ENCODE data around the gene HBM. TPM values are rescaled to one million over a fixed set of nuclear protein-coding genes. Genes with fewer than 3 reads are reported as not detected.
"Not testable (repeated sequence)": the region's sequence is repeated elsewhere in the genome, so short reads cannot be mapped to it uniquely, and the experiment has no call there.

Gene HBM
- total RNA-seq, 4 donors from 2014 or later: not detected

GRCh38 chr16:200388-200787, 34.6 kb downstream of the HBM start:
- H3K27me3 ChIP-seq: no peaks in the 10 kb centered on the region
- intact Hi-C loops (cut with DNase I; ENCODE audit: low total_unique reads) (no loop called here), in situ Hi-C loops (cut with MboI; ENCODE audit: low pct_ligation_motif_present in 1 of 4, low pct_unique_long_range_greater_than_20kb in 1 of 4, low sequenced_read_pairs in 3 of 4) (no loop called here)
- H3K4me3 ChIP-seq: no peak overlapping the region
- no peak for TF ChIP-seq EP300 (IDR thresholded peaks at IDR 0.05; ENCODE audit: low read depth)
- TF ChIP-seq POLR2AphosphoS5 (IDR thresholded peaks at IDR 0.05): no peak
- TF ChIP-seq CTCF (IDR thresholded peaks at IDR 0.05): no peak
- TF ChIP-seq POLR2A (IDR thresholded peaks at IDR 0.05): no peak
- peaks cover 0 to 73% (median 33%) of the 10 kb centered on the region in 4 donors for H3K36me3 ChIP-seq
- DNase-seq: no peak
- no peaks in the 10 kb centered on the region for H3K9me3 ChIP-seq
- 94 to 95% methylated on average over 5 of the region's 5 CpGs for WGBS, 2 donors (ENCODE audit: low coverage in 1 of 2)
- H3K4me1 ChIP-seq: no peaks in the 10 kb centered on the region
- no peak overlapping the region for H3K27ac ChIP-seq

DNA sequence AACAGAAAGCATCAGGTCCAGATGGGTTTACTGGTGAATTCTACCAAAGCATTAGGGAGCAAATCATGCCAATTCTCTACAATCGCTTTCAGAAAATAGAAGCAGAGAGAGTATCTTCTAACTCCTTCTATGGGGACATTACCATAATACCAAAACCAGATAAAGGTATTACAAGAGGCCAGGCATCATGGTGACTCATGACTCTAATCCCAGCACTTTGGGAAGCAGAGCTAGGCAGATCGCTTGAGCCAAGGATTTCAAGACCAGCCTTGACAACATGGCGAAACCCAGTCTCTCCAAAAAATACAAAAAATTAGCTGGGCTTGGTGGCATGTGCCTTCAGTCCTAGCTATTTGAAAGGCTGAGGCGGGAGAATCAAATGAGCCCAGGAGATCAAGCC, 37.5 kb downstream of the HBM start:
- H3K4me1 ChIP-seq: no peaks in the 10 kb centered on the region
- no peak overlapping the region for H3K4me3 ChIP-seq
- intact Hi-C loops (cut with DNase I; ENCODE audit: low total_unique reads): no loop called here
- DNase-seq: no peak
- H3K9me3 ChIP-seq: no peaks in the 10 kb centered on the region
- H3K36me3 ChIP-seq: peaks cover 0 to 75% (median 33%) of the 10 kb centered on the region in 4 donors
- no peak overlapping the region for H3K27ac ChIP-seq
- TF ChIP-seq EP300 (IDR thresholded peaks at IDR 0.05; ENCODE audit: low read depth) (no peak), POLR2AphosphoS5 (IDR thresholded peaks at IDR 0.05) (no peak), CTCF (IDR thresholded peaks at IDR 0.05) (no peak), POLR2A (IDR thresholded peaks at IDR 0.05) (no peak)
- no peaks in the 10 kb centered on the region for H3K27me3 ChIP-seq
- WGBS, 2 donors (ENCODE audit: low coverage in 1 of 2): 95 to 100% methylated on average over 1 to 4 of the region's 4 CpGs
- in situ Hi-C loops (cut with MboI; ENCODE audit: low pct_ligation_motif_present in 1 of 4, low pct_unique_long_range_greater_than_20kb in 1 of 4, low sequenced_read_pairs in 3 of 4): no loop called here

DNA sequence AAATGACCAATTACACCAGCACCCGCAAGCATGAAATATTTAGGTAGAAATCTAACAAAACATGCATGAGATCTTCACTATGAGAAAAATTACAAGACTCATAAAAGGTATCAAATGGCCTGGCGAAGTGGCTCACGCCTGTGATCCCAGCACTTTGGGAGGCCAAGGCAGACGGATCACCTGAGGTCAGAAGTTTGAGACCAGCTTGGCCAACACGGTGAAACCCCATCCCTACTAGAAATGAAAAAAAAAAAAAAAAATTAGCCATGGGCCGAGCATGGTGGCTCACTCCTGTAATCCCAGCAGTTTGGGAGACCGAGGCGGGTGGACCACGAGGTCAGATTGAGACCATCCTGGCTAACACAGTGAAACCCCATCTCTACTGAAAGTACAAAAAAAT, 38.3 kb downstream of the HBM start:
- H3K4me1 ChIP-seq; H3K9me3 ChIP-seq; DNase-seq; H3K4me3 ChIP-seq; H3K27ac ChIP-seq; H3K27me3 ChIP-seq; intact Hi-C loops (cut with DNase I; ENCODE audit: low total_unique reads); in situ Hi-C loops (cut with MboI; ENCODE audit: low pct_ligation_motif_present in 1 of 4, low pct_unique_long_range_greater_than_20kb in 1 of 4, low sequenced_read_pairs in 3 of 4): not testable (repeated sequence)
- peaks cover 0 to 75% (median 33%) of the 10 kb centered on the region in 4 donors for H3K36me3 ChIP-seq
- WGBS, 2 donors (ENCODE audit: low coverage in 1 of 2): 90 to 93% methylated on average over 2 to 9 of the region's 9 CpGs

DNA sequence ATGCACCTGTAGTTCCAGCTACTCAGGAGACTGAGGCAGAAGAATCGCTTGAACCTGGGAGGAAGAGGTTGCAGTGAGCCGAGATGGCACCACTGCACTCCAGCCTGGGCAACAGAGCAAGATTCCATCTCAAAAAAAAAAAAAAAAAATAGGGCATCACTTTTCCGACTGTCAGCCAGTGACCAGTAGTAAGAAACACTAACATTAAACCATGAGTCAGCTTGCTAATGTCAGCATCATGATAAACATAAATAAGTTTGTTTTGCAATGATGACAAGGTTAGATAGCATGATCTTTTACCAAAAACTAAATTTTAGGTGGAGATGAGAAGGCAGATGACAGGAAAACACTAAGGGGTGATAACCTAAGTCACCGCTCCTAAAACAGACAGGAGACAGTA, 43.6 kb downstream of the HBM start:
- H3K27ac ChIP-seq; DNase-seq; H3K9me3 ChIP-seq; in situ Hi-C loops (cut with MboI; ENCODE audit: low pct_ligation_motif_present in 1 of 4, low pct_unique_long_range_greater_than_20kb in 1 of 4, low sequenced_read_pairs in 3 of 4); H3K27me3 ChIP-seq; intact Hi-C loops (cut with DNase I; ENCODE audit: low total_unique reads); H3K4me3 ChIP-seq; H3K4me1 ChIP-seq: not testable (repeated sequence)
- WGBS, 2 donors (ENCODE audit: low coverage in 1 of 2): 77 to 95% methylated on average over 3 to 4 of the region's 4 CpGs
- peaks cover 0 to 61% (median 27%) of the 10 kb centered on the region in 4 donors for H3K36me3 ChIP-seq

DNA sequence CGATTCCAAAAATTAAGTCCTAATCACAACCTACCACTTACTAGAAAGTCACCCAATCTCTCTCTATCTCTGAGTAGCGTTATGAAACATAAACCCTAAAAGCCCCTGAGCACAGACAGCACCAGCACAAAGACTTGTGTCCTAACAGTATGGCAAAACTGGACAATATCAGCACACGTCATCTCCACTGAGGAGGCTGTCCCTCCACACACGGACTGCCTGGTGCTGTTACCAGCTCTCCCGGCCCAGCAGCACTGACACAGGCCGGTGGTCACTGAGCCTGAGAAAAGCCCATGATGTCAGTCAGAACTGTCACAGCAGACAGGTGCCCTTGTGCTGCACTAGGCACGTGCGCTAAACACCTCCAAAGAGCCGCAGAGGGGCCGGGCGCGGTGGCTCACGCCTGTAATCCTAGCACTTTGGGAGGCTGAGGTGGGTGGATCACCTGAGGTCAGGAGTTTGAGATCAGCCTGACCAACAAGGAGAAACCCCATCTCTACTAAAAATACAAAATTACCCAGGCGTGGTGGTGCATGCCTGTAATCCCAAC, 45.9 kb downstream of the HBM start:
- WGBS, 2 donors (ENCODE audit: low coverage in 1 of 2): 90% methylated on average over 14 of the region's 14 CpGs; no CpG with 5 or more reads in 1 of the 2 donors
- intact Hi-C loops (cut with DNase I; ENCODE audit: low total_unique reads); H3K27me3 ChIP-seq; H3K4me1 ChIP-seq; H3K4me3 ChIP-seq; in situ Hi-C loops (cut with MboI; ENCODE audit: low pct_ligation_motif_present in 1 of 4, low pct_unique_long_range_greater_than_20kb in 1 of 4, low sequenced_read_pairs in 3 of 4); H3K9me3 ChIP-seq; DNase-seq; H3K27ac ChIP-seq: not testable (repeated sequence)
- H3K36me3 ChIP-seq: peaks cover 0 to 44% (median 21%) of the 10 kb centered on the region in 4 donors

DNA sequence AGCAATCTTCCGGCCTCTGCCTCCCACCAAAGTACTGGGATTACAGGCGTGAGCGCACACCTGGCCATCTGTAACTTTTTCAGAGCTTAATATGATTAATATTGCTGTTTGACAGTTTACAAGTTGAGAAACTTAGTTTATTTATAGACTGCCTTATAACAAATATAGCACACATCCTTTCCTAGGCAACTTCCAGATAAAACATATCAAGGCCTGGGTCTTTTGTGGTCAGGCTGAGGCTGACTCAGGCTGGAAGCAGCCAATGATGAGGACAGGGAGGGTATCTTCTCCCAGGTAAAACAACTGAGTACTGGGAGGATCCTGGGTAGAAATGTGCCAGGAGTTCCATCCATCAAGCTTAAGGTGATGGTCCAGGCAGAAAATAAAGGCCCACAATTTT, 47.2 kb downstream of the HBM start:
- no peak overlapping the region for H3K4me3 ChIP-seq
- intact Hi-C loops (cut with DNase I; ENCODE audit: low total_unique reads) (no loop called here), in situ Hi-C loops (cut with MboI; ENCODE audit: low pct_ligation_motif_present in 1 of 4, low pct_unique_long_range_greater_than_20kb in 1 of 4, low sequenced_read_pairs in 3 of 4) (no loop called here)
- DNase-seq: no peak
- peaks cover 0 to 42% (median 21%) of the 10 kb centered on the region in 4 donors for H3K36me3 ChIP-seq
- no peak overlapping the region for H3K27ac ChIP-seq
- WGBS, 2 donors (ENCODE audit: low coverage in 1 of 2): 92 to 100% methylated on average over 1 to 3 of the region's 3 CpGs
- H3K9me3 ChIP-seq: no peaks in the 10 kb centered on the region
- H3K4me1 ChIP-seq: no peaks in the 10 kb centered on the region
- TF ChIP-seq EP300 (IDR thresholded peaks at IDR 0.05; ENCODE audit: low read depth): no peak
- no peak for TF ChIP-seq POLR2AphosphoS5 (IDR thresholded peaks at IDR 0.05)
- no peak for TF ChIP-seq POLR2A (IDR thresholded peaks at IDR 0.05)
- TF ChIP-seq CTCF (IDR thresholded peaks at IDR 0.05): no peak
- no peaks in the 10 kb centered on the region for H3K27me3 ChIP-seq

All from transverse colon (tissue), 4 donors.